ENCODE data around the gene USB1.

Gene USB1

GRCh38 chr16:58049232-58050185 is 48.3 kb downstream of the USB1 start:
- no peak for DNase-seq

- no peak for DNase-seq
Measured at GRCh38 chr16:58051296-58051695, 50.1 kb downstream of the USB1 start.

- no peak for DNase-seq
Measured at GRCh38 chr16:58051821-58052603, 50.8 kb downstream of the USB1 start.

- no peak for DNase-seq
Measured at GRCh38 chr16:58053682-58054005, 52.4 kb downstream of the USB1 start.

- no peak for DNase-seq
Measured at GRCh38 chr16:58054289-58054688, 53.1 kb downstream of the USB1 start.

GRCh38 chr16:58056580-58056979 is 55.4 kb downstream of the USB1 start:
- no peak for DNase-seq

GRCh38 chr16:58057121-58057520 is 55.9 kb downstream of the USB1 start:
- DNase-seq, result no peak

GRCh38 chr16:58057784-58058183 is 56.6 kb downstream of the USB1 start:
- DNase-seq, result no peak

- no peak for DNase-seq
Measured at GRCh38 chr16:58062821-58063220, 61.6 kb downstream of the USB1 start.

- no peak for DNase-seq
Measured at GRCh38 chr16:58063377-58064076, 62.3 kb downstream of the USB1 start.

- no peak for DNase-seq
Measured at GRCh38 chr16:58070585-58070984, 69.4 kb downstream of the USB1 start.
